Muscle layer of duodenum (tissue), 2 donors: ENCODE results near the gene JAKMIP2.

Experiments
- H3K27ac ChIP-seq: one replicate; pipeline ENCODE4 v1.7.0; 2013; ENCODE audit warnings: mild to moderate bottlenecking, low read length
- H3K27me3 ChIP-seq: one replicate; pipeline ENCODE4 v1.7.0; 2013; ENCODE audit warnings: low read depth, mild to moderate bottlenecking, control low read depth, low read length
- H3K36me3 ChIP-seq, 2 donors: one replicate each; pipeline ENCODE4 v1.7.0; 2013; ENCODE audit warnings: low read length in 2 of 2, control low read depth in 1 of 2, mild to moderate bottlenecking in 1 of 2; ENCODE audit not compliant: insufficient read depth in 2 of 2, control insufficient read depth in 1 of 2
- H3K4me1 ChIP-seq, 2 donors: one replicate each; pipeline ENCODE4 v1.7.0; 2013; ENCODE audit warnings: low read length in 2 of 2, mild to moderate bottlenecking in 2 of 2, control low read depth in 1 of 2, moderate library complexity in 1 of 2; ENCODE audit not compliant: insufficient read depth in 2 of 2, control insufficient read depth in 1 of 2
- H3K4me3 ChIP-seq, 2 donors: one replicate each; pipeline ENCODE4 v1.7.0; 2013; ENCODE audit warnings: low read length in 2 of 2, low read depth in 1 of 2, mild to moderate bottlenecking in 1 of 2
- H3K9me3 ChIP-seq, 2 donors: one replicate each; pipeline ENCODE4 v1.7.0; 2013; ENCODE audit warnings: low read length in 2 of 2, control low read depth in 1 of 2, mild to moderate bottlenecking in 1 of 2; ENCODE audit not compliant: control insufficient read depth in 1 of 2
- donor health status: healthy.

The JAKMIP2 gene

DNA sequence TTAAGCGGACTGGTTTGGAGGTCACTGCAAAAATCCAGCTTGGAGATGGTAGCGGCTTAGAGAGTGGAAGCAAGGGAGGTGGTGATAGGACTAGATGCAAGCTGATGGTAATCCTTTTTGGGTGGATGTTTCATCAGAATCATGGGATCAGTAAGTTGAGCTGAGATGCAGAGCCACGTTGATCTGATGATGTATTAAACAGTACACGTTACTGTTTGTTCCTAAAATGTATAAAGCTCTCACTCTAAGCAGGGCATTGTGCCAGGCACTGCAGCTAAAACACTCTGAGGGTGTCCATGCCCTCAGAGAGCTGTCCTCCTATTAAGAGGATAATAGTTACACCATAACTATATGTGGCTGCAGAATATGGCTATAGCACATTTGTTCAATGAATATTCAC lies 93.1 kb downstream of the JAKMIP2 start:
- H3K9me3 ChIP-seq, result no peaks in the 10 kb centered on the region
- no peaks in the 10 kb centered on the region for H3K36me3 ChIP-seq
- H3K4me3 ChIP-seq, result no peak overlapping the region
- H3K27ac ChIP-seq, result peak overlapping the region; percentile 72
- H3K4me1 ChIP-seq, result peaks cover 0 to 6% of the 10 kb centered on the region in 2 donors
- H3K27me3 ChIP-seq, result no peaks in the 10 kb centered on the region

DNA sequence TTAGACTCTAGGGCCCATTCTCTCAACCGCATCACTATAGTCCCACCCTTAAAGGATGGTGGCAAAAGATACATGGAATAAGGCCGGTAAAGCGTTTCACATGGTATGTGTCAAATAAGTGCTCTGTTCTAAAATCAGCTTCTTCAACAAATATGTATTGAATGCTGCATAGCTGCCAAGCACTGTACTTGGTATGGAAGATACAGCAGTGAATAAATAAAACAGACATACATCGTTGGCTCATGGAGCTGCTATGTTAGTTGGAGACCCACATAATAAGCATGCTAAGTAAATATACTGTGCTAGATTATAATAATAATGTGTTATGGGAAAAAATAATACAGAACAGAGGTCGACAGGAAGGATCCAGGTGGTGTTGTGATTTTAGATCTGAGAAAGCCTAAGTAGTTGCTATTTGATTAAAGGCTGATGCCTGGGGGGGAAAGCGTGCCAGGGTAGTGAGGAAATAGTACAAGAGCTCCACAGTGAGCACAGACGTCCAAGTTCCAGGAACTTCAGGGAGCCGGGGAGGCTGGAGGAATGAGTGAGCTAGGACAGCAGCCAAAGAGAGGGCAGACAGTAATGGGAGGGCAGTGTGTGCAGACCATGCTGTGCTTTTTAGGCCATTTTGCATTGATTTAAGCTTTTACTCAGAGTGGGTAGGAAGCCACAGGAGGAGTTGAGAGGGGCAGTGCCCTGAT lies 93.7 kb downstream of the JAKMIP2 start:
- H3K27ac ChIP-seq, result peak overlapping the region; percentile 72
- peaks cover 0 to 6% of the 10 kb centered on the region in 2 donors for H3K4me1 ChIP-seq
- H3K4me3 ChIP-seq, result no peak overlapping the region
- no peaks in the 10 kb centered on the region for H3K9me3 ChIP-seq
- no peaks in the 10 kb centered on the region for H3K27me3 ChIP-seq
- no peaks in the 10 kb centered on the region for H3K36me3 ChIP-seq

DNA sequence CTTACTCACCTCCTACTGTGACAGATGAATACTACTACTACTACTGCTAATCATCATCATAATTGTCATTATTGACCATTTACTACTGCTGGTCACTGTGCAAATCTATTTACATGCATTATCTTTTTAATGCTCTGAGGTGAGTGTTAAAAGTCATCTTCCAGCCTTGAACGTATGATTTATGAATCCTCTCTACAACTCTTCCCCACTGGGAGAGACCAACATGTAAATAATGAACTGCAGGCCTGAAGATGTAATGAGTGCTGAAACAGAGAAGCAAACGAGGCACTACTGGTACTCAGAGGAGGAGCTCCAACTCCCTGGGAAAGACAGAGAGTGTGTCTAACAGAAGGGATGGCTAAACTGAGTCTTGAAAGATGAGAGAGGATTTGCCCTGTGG lies 95.4 kb downstream of the JAKMIP2 start:
- Histone ChIP-seq H3K27ac (no peak overlapping the region), H3K27me3 (no peaks in the 10 kb centered on the region), H3K9me3 (no peaks in the 10 kb centered on the region), H3K36me3 (no peaks in the 10 kb centered on the region), H3K4me1 (peaks cover 0 to 6% of the 10 kb centered on the region in 2 donors), H3K4me3 (no peak overlapping the region)

DNA sequence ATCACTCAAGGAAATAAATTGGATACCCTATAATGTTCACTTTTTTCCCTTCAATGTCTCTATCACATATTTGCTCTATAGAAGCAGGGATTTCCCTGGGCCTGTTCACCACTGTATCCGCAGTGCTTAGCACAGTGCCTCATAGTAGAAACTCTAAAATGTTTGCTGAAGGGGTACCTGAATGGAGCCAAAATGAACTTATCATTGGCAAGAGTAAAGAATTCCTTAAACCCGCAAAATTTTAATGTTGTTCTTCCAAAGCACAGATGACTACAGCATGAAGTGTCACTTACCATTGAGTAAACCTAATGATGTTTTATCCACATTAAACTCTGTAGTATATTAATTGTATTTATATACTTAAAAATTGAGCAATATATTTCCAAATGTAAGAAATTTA lies 96.1 kb downstream of the JAKMIP2 start:
- Histone ChIP-seq H3K27ac (no peak overlapping the region), H3K9me3 (no peaks in the 10 kb centered on the region), H3K4me3 (no peak overlapping the region), H3K36me3 (no peaks in the 10 kb centered on the region), H3K4me1 (peaks cover 0 to 6% of the 10 kb centered on the region in 2 donors), H3K27me3 (no peaks in the 10 kb centered on the region)

DNA sequence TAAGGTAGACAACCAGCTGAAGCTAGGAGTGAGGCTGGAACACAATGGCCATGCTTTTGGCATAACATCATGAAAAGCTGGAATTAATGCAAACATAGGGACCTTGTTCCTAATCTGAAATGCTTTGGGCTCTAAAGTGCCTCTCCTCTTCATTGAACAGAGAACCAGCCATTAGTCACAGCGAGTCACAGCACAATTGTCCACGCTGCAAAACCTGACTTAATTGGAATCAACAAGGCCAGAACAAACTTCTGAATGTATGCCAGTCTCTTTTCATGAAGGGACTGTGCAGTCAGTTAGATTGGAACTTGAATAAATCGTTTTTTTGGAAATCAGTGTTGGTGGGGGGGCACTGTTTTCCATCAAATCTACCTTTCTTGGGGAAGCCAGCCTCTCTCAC lies 96.5 kb downstream of the JAKMIP2 start:
- H3K27me3 ChIP-seq, result no peaks in the 10 kb centered on the region
- peaks cover 0 to 6% of the 10 kb centered on the region in 2 donors for H3K4me1 ChIP-seq
- H3K27ac ChIP-seq, result no peak overlapping the region
- no peaks in the 10 kb centered on the region for H3K36me3 ChIP-seq
- no peak overlapping the region for H3K4me3 ChIP-seq
- H3K9me3 ChIP-seq, result no peaks in the 10 kb centered on the region

DNA sequence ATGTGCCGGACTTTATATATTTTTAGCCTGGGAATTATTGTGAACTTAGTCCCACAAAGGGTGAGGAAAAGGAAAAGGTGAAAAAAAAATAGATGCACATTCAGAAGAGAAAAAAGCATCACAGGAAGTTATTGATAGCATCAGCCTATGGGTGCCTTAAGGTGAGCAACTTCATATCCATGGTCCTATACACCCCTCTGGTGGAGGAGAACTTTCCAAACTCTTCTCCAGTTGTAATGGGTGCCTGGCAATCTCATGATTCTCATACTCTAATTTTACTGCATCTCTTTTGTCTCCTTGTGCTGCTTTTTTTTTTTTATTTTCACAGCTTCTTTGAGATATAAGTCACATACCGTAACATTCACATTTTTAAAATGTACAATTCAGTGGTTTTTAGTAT lies 107.4 kb downstream of the JAKMIP2 start:
- no peak overlapping the region for H3K27ac ChIP-seq
- H3K36me3 ChIP-seq, result no peaks in the 10 kb centered on the region
- no peaks in the 10 kb centered on the region for H3K27me3 ChIP-seq
- no peak overlapping the region for H3K4me3 ChIP-seq
- no peaks in the 10 kb centered on the region for H3K4me1 ChIP-seq
- no peaks in the 10 kb centered on the region for H3K9me3 ChIP-seq

DNA sequence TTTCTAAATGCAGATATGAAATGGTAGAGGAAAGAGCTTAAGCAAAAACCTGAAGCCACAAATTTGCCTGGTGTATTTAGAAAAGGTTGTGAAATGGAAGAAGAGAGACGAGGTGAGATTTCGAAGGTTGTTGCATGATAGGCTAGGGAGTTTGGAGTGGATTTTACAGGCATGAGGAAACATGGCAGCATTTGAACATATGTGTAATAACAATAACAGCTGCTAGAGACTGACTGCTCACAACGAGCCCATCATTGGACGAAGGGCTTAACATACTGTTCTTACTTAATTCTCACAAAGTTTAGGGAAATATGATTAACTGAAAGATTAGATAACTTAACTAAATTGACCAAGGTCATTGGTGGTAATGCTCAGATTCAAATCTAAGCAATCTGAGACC lies 108.1 kb downstream of the JAKMIP2 start:
- H3K4me3 ChIP-seq, result no peak overlapping the region
- no peaks in the 10 kb centered on the region for H3K27me3 ChIP-seq
- H3K27ac ChIP-seq, result no peak overlapping the region
- no peaks in the 10 kb centered on the region for H3K9me3 ChIP-seq
- no peaks in the 10 kb centered on the region for H3K4me1 ChIP-seq
- no peaks in the 10 kb centered on the region for H3K36me3 ChIP-seq

DNA sequence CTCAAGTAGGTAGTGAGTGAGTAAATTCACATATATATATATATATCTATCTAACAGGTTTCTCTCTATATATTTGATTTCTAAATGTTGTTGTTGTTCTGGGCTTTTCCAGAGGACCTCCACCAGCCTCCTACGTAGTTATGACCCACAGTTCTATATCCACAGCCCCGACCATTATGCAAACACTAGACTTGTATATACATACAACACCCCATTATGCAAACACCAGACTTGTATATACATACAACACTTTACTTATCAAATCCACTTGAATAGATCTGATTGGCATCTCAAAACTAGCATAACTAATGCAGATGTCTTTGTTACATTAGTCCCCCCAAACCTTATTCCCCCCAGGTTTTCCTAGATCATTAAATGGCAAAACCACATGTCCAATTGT lies 108.7 kb downstream of the JAKMIP2 start:
- Histone ChIP-seq H3K27me3 (no peaks in the 10 kb centered on the region), H3K9me3 (no peaks in the 10 kb centered on the region), H3K27ac (no peak overlapping the region), H3K4me1 (no peaks in the 10 kb centered on the region), H3K36me3 (no peaks in the 10 kb centered on the region), H3K4me3 (no peak overlapping the region)

DNA sequence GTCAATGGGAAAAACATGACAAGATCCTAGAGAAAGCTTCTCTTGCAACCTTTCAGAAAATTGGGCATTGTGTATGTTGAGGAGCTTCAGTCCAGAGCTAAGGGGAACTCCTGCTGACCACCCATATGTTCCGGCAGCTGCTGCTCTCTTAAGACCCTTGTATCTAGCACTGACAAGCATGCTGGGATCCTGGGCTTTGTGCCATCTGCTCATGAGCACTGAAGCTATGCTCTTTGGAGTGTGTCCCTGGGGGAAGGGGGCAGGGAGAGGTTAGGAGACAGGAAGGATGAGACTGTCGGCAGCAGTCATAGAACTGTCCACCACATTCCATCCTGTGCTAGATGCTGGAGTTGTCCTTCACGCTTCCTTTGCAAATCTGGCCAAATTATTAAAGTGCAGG lies 109.3 kb downstream of the JAKMIP2 start:
- Histone ChIP-seq H3K4me3 (no peak overlapping the region), H3K4me1 (no peaks in the 10 kb centered on the region), H3K27ac (no peak overlapping the region), H3K27me3 (no peaks in the 10 kb centered on the region), H3K36me3 (no peaks in the 10 kb centered on the region), H3K9me3 (no peaks in the 10 kb centered on the region)

DNA sequence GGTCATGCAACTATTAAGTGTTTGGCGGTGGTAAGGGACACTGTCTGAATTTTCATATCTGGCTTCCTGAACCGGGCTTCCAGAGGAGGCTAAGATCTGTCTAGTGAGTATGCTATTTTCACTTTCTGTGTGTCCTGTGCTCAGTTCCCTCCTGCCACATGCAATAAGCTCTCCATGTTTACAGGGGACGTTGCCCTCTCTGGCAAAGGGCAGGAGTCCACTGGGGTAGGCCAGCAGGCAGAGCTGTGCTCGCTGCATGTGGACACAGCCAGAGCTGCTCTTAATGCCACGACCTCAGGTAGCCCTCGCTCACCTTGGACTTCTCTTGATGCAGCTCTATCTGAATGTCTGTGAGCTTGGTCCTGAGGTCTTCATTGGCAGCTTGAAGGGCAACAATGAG lies 111.2 kb downstream of the JAKMIP2 start:
- no peak overlapping the region for H3K4me3 ChIP-seq
- H3K4me1 ChIP-seq, result no peaks in the 10 kb centered on the region
- H3K27me3 ChIP-seq, result no peaks in the 10 kb centered on the region
- H3K36me3 ChIP-seq, result no peaks in the 10 kb centered on the region
- no peak overlapping the region for H3K27ac ChIP-seq
- no peaks in the 10 kb centered on the region for H3K9me3 ChIP-seq

DNA sequence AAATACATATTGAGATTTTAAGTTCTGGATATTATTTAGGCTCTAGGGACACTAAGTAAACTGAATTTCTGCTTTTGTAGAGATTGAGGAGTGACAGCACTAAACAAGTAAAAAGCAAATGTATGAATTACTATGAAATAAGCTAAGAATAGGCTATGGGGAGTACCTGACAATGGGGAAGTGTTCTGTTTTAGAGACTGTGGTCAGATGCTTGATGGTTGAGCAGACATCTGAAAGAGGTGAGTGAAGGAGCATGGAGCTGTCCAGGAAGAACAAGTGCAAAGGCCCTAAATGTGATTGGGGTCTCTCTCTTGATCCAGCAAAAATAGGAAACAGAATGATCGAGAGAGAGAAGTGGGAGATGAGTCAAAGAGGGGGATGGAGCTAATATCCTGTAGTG lies 111.7 kb downstream of the JAKMIP2 start:
- no peaks in the 10 kb centered on the region for H3K9me3 ChIP-seq
- H3K36me3 ChIP-seq, result no peaks in the 10 kb centered on the region
- H3K4me3 ChIP-seq, result no peak overlapping the region
- no peak overlapping the region for H3K27ac ChIP-seq
- no peaks in the 10 kb centered on the region for H3K4me1 ChIP-seq
- no peaks in the 10 kb centered on the region for H3K27me3 ChIP-seq

DNA sequence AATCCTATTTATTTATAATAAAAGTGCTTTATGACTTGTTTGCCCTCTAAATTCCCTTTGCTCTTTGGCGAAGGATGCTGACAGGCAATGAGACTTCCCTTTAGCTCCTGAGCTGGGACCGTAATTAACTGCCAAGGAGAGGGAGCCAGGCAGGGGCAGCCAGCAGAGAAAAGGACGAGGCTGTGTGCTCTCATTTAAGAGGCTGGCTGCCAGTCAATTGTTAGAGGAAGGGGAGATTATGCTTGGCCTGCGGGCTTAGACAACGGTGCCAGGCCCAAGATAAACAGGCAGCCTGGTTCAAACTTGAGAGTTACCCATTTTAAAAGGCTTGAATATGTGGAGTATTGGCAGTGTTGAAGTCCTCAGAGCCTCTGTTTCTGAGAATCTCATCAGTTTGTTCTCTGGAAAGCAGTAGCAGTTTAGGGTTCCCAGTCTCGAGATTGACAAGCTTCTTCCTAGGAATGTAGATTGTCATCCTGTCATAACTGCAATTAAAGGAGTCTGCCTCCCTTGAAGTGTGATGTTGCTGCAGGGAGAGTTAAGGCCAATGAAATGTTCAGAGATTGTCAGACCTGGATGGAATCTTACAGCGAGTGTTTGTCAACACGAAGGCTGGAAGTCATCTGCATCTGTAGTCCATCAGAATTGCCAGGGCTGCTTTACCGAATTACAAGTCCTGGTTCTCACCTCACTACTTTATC lies 113.2 kb downstream of the JAKMIP2 start:
- H3K4me3 ChIP-seq, result no peak overlapping the region
- no peaks in the 10 kb centered on the region for H3K36me3 ChIP-seq
- no peak overlapping the region for H3K27ac ChIP-seq
- H3K4me1 ChIP-seq, result no peaks in the 10 kb centered on the region
- no peaks in the 10 kb centered on the region for H3K27me3 ChIP-seq
- H3K9me3 ChIP-seq, result no peaks in the 10 kb centered on the region
